H9 (cell line): ENCODE results near the gene TMEM178B. TPM values are rescaled to one million over a fixed set of nuclear protein-coding genes. Genes with fewer than 3 reads are reported as not detected.

Source experiments
- DNase-seq: peaks from one replicate; pipeline ENCODE4 v3.0.0-alpha.2; 2017
- H2AFZ ChIP-seq: one replicate; pipeline ENCODE4 v1.6.1; 2013; ENCODE audit warnings: mild to moderate bottlenecking, low read length, control low read depth, moderate library complexity
- H2AK5ac ChIP-seq: 2 replicates; pipeline ENCODE4 v1.6.1; 2013; ENCODE audit warnings: low read length, control low read depth, mixed read lengths; ENCODE audit not compliant: insufficient read length
- H2BK120ac ChIP-seq: one replicate; pipeline ENCODE4 v1.6.1; 2013; ENCODE audit warnings: low read depth, mild to moderate bottlenecking, low read length, control low read depth, inconsistent platforms; ENCODE audit not compliant: poor library complexity, severe bottlenecking
- H2BK12ac ChIP-seq: 2 replicates; pipeline ENCODE4 v1.6.1; 2013; ENCODE audit warnings: low read length, control low read depth, mixed read lengths, low read depth; ENCODE audit not compliant: insufficient read length
- H2BK15ac ChIP-seq: 2 replicates; pipeline ENCODE4 v1.6.1; 2013; ENCODE audit warnings: low read depth, low read length, control low read depth
- H2BK20ac ChIP-seq: one replicate; pipeline ENCODE4 v1.6.1; 2013; ENCODE audit warnings: low read depth, mild to moderate bottlenecking, low read length, control low read depth, inconsistent platforms; ENCODE audit not compliant: poor library complexity, severe bottlenecking
- H2BK5ac ChIP-seq: 2 replicates; pipeline ENCODE4 v1.6.1; 2013; ENCODE audit warnings: low read length, control low read depth, mixed read lengths; ENCODE audit not compliant: insufficient read length
- H3K14ac ChIP-seq: 2 replicates; pipeline ENCODE4 v1.6.1; 2013; ENCODE audit warnings: low read length, control low read depth; ENCODE audit not compliant: insufficient read depth
- H3K18ac ChIP-seq: 2 replicates; pipeline ENCODE4 v1.6.1; 2013; ENCODE audit warnings: low read depth, mild to moderate bottlenecking, mixed read lengths, low read length, control low read depth; ENCODE audit not compliant: insufficient read length
- H3K23ac ChIP-seq: 2 replicates; pipeline ENCODE4 v1.6.1; 2013; ENCODE audit warnings: low read length, control low read depth, mixed read lengths, low read depth; ENCODE audit not compliant: insufficient read length
- H3K23me2 ChIP-seq: 2 replicates; pipeline ENCODE4 v1.6.1; 2013; ENCODE audit warnings: low read depth, mild to moderate bottlenecking, mixed read lengths, low read length, control low read depth; ENCODE audit not compliant: insufficient read length, poor library complexity, severe bottlenecking
- H3K27ac ChIP-seq: 2 replicates; pipeline ENCODE4 v1.5.1; 2013; ENCODE audit warnings: low read length, control low read depth, mixed read lengths, low read depth; ENCODE audit not compliant: insufficient read length
- H3K27me3 ChIP-seq: 2 replicates; pipeline ENCODE4 v1.6.1; 2013; ENCODE audit warnings: low read length, control low read depth, inconsistent platforms; ENCODE audit not compliant: insufficient read depth
- H3K4ac ChIP-seq: 2 replicates; pipeline ENCODE4 v1.6.1; 2013; ENCODE audit warnings: low read depth, mild to moderate bottlenecking, control low read depth, inconsistent platforms, low read length, moderate library complexity
- H3K4me1 ChIP-seq: 2 replicates; pipeline ENCODE4 v1.6.1; 2013; ENCODE audit warnings: low read length, control low read depth, inconsistent platforms; ENCODE audit not compliant: insufficient read depth
- H3K4me2 ChIP-seq: 2 replicates; pipeline ENCODE4 v1.6.1; 2013; ENCODE audit warnings: low read length, control low read depth, mixed read lengths; ENCODE audit not compliant: insufficient read length, insufficient read depth
- H3K56ac ChIP-seq: 2 replicates; pipeline ENCODE4 v1.6.1; 2013; ENCODE audit warnings: low read depth, mild to moderate bottlenecking, mixed read lengths, low read length, control low read depth; ENCODE audit not compliant: insufficient read length
- H3K79me1 ChIP-seq: 2 replicates; pipeline ENCODE4 v1.6.1; 2013; ENCODE audit warnings: low read depth, mild to moderate bottlenecking, moderate library complexity, low read length, control low read depth, inconsistent platforms; ENCODE audit not compliant: insufficient read depth, poor library complexity, severe bottlenecking
- H3K79me2 ChIP-seq: 2 replicates; pipeline ENCODE4 v1.6.1; 2013; ENCODE audit warnings: low read length, control low read depth, inconsistent platforms; ENCODE audit not compliant: insufficient read depth
- H3K9ac ChIP-seq: 2 replicates; pipeline ENCODE4 v1.6.1; 2013; ENCODE audit warnings: low read length, control low read depth, mixed read lengths; ENCODE audit not compliant: insufficient read length; ENCODE audit errors: extremely low read depth
- H3K9me3 ChIP-seq: one replicate; pipeline ENCODE4 v1.6.1; 2013; ENCODE audit warnings: low read depth, low read length, inconsistent platforms; ENCODE audit not compliant: control insufficient read depth
- H3T11ph ChIP-seq: one replicate; pipeline ENCODE4 v1.6.1; 2013; ENCODE audit warnings: mild to moderate bottlenecking, low read length, control low read depth, inconsistent platforms
- H4K20me1 ChIP-seq: one replicate; pipeline ENCODE4 v1.6.1; 2013; ENCODE audit not compliant: control insufficient read depth, insufficient read length, insufficient read depth
- H4K5ac ChIP-seq: 2 replicates; pipeline ENCODE4 v1.6.1; 2013; ENCODE audit warnings: low read depth, mild to moderate bottlenecking, mixed read lengths, low read length, control low read depth; ENCODE audit not compliant: insufficient read length
- H4K8ac ChIP-seq: replicated peaks from 2 replicates; pipeline ENCODE4 v1.6.1; 2013; ENCODE audit warnings: low read length, control low read depth, mixed read lengths, low read depth; ENCODE audit not compliant: insufficient read length
- H4K91ac ChIP-seq: 2 replicates; pipeline ENCODE4 v1.6.1; 2013; ENCODE audit warnings: low read depth, mild to moderate bottlenecking, moderate library complexity, mixed read lengths, low read length, control low read depth; ENCODE audit not compliant: insufficient read length
- H3K27ac Mint-ChIP-seq, 3 experiments: 2 replicates in 2 of 3; 3 replicates in 1 of 3; pipeline ENCODE4 v1.8.0; 2020 to 2021; ENCODE audit warnings: mixed read lengths in 3 of 3, mild to moderate bottlenecking in 1 of 3, moderate library complexity in 1 of 3
- H3K27me3 Mint-ChIP-seq: 2 replicates; pipeline ENCODE4 v1.8.0; 2021; ENCODE audit warnings: low read depth, mild to moderate bottlenecking, moderate library complexity, mixed read lengths
- H3K36me3 Mint-ChIP-seq, 3 experiments: 2 replicates in 2 of 3; 3 replicates in 1 of 3; pipeline ENCODE4 v1.8.0; 2020 to 2021; ENCODE audit warnings: low read depth in 3 of 3, mixed read lengths in 3 of 3; ENCODE audit not compliant: insufficient read depth in 1 of 3
- H3K4me1 Mint-ChIP-seq, 2 experiments: 2 replicates each; pipeline ENCODE4 v1.8.0; 2020; ENCODE audit warnings: mixed read lengths in 2 of 2
- H3K4me3 Mint-ChIP-seq, 2 experiments: 2 replicates in 1 of 2; 3 replicates in 1 of 2; pipeline ENCODE4 v1.8.0; 2020 to 2021; ENCODE audit warnings: mild to moderate bottlenecking in 2 of 2, mixed read lengths in 2 of 2, moderate library complexity in 1 of 2
- H3K9me3 Mint-ChIP-seq, 2 experiments: 2 replicates in 1 of 2; 3 replicates in 1 of 2; pipeline ENCODE4 v1.8.0; 2020; ENCODE audit warnings: mild to moderate bottlenecking in 2 of 2, mixed read lengths in 2 of 2, moderate library complexity in 1 of 2
- CTCF ChIP-seq: fragments of 200-600 bp; sonication (generic); conservative IDR thresholded peaks from 3 replicates; pipeline ENCODE4 v1.8.0; 2021; ENCODE audit warnings: antibody characterized with exemption, mild to moderate bottlenecking
- WGBS: extraction: QIAGEN DNeasy Blood & Tissue Kit; methylation state at CpG from one replicate; pipeline ENCODE4 v1.1.7; 2013; ENCODE audit warnings: missing lambda C conversion rate, low lambda C conversion rate, mixed read lengths; ENCODE audit not compliant: insufficient read length; ENCODE audit errors: extremely low coverage; 5-methylcytosine and 5-hydroxymethylcytosine counted together
- total RNA-seq: library from RNA; stranded (reverse); gene quantifications from 2 replicates; pipeline ENCODE4 v1.2.1, GENCODE V29; 2021

The TMEM178B gene
- total RNA-seq, 1 experiment from 2014 or later, result 11.3 TPM

- no peaks in the 10 kb centered on the region for H3K23me2 ChIP-seq
- H4K5ac ChIP-seq, result no peak overlapping the region
- Mint-ChIP-seq H3K4me1 (peaks cover 8 to 12% of the 10 kb centered on the region in 2 experiments), H3K36me3 (no peaks in the 10 kb centered on the region), H3K27ac (no peak overlapping the region), H3K9me3 (no peaks in the 10 kb centered on the region; a peak in 1 of 5 replicates), H3K27me3 (peaks cover 3% of the 10 kb centered on the region; the same call in 1 of the 2 replicates), H3K4me3 (no peak overlapping the region)
- no peak overlapping the region for H3K4ac ChIP-seq
- no peak overlapping the region for H2AFZ ChIP-seq
- TF ChIP-seq CTCF, result no peak
- H3K18ac ChIP-seq, result no peak overlapping the region
- no peak overlapping the region for H3K23ac ChIP-seq
- H4K8ac ChIP-seq, result no peak overlapping the region
- no peaks in the 10 kb centered on the region for H3K27me3 ChIP-seq
- H3K56ac ChIP-seq, result no peak overlapping the region
- no peak overlapping the region for H3T11ph ChIP-seq
- H2BK120ac ChIP-seq, result no peak overlapping the region
- H2BK5ac ChIP-seq, result no peak overlapping the region
- H4K20me1 ChIP-seq, result no peaks in the 10 kb centered on the region
- H3K4me1 ChIP-seq, result no peaks in the 10 kb centered on the region
- H3K79me1 ChIP-seq, result no peaks in the 10 kb centered on the region
- H3K9ac ChIP-seq, result no peak overlapping the region
- H2AK5ac ChIP-seq, result no peak overlapping the region
- no peak overlapping the region for H2BK20ac ChIP-seq
- no peak overlapping the region for H4K91ac ChIP-seq
- H3K9me3 ChIP-seq, result no peaks in the 10 kb centered on the region
- H3K79me2 ChIP-seq, result no peaks in the 10 kb centered on the region
- no CpG with 5 or more reads among the region's 6 CpGs for WGBS
- no peak overlapping the region for H3K14ac ChIP-seq
- no peak overlapping the region for H2BK15ac ChIP-seq
- no peak overlapping the region for H3K27ac ChIP-seq
- H3K4me2 ChIP-seq, result no peak overlapping the region
- no peak overlapping the region for H2BK12ac ChIP-seq
- DNase-seq, result no peak
Measured at GRCh38 chr7:141389140-141389796, 315.4 kb downstream of the TMEM178B start.
